Neural cell (in vitro differentiated cells): ENCODE results near the gene P2RY8.

Experiments
- EP300 ChIP-seq: fragments of 450-650 bp; conservative IDR thresholded peaks from 2 replicates; pipeline ENCODE4 v1.6.1; 2014; ENCODE audit warnings: antibody characterized with exemption, mild to moderate bottlenecking, moderate library complexity; ENCODE audit not compliant: poor library complexity, severe bottlenecking
- EZH2 ChIP-seq: fragments of 200-600, 300-800 bp; shearing (Covaris generic), sonication (generic); IDR thresholded peaks from 2 replicates; pipeline ENCODE4 v1.6.1; 2014; ENCODE audit warnings: antibody characterized with exemption, low read length, borderline replicate concordance, mild to moderate bottlenecking; ENCODE audit not compliant: insufficient read depth, poor library complexity, severe bottlenecking
- RAD21 ChIP-seq: fragments of 450-650 bp; conservative IDR thresholded peaks from 2 replicates; pipeline ENCODE4 v1.6.1; 2014; ENCODE audit warnings: antibody characterized with exemption, mild to moderate bottlenecking, moderate library complexity
- TAF1 ChIP-seq: IDR thresholded peaks from 2 replicates; pipeline ENCODE4 v1.6.1; 2012; ENCODE audit warnings: low read depth
- TF ChIP-seq, protein P1 (sequence below): fragments of 450-650 bp; IDR thresholded peaks from 2 replicates; pipeline ENCODE4 v1.5.1; 2014; ENCODE audit warnings: antibody characterized with exemption, mild to moderate bottlenecking, moderate library complexity; ENCODE audit not compliant: poor library complexity, severe bottlenecking

DNA sequence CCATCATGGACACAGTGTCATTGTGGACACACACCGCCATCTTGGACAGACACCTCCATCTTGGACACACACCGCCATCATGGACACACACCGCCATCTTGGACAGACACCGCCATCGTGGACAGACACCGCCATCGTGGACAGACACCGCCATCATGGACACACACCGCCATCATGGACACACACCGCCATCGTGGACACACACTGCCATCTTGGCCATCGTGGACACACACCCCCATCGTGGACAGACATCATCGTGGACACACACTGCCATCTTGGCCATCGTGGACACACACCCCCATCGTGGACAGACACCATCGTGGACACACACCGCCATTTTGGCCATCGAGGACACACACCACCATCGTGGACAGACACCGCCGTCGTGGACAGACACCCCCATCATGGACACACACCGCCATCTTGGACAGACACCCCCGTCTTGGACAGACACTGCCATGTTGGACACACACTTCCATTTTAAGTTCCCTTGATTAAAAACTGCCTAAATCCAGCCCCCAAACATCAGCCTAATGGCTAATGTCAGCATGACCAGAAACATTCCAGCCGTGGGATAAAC is 93.4 kb downstream of the P2RY8 start:
- TF ChIP-seq, protein P1, sequence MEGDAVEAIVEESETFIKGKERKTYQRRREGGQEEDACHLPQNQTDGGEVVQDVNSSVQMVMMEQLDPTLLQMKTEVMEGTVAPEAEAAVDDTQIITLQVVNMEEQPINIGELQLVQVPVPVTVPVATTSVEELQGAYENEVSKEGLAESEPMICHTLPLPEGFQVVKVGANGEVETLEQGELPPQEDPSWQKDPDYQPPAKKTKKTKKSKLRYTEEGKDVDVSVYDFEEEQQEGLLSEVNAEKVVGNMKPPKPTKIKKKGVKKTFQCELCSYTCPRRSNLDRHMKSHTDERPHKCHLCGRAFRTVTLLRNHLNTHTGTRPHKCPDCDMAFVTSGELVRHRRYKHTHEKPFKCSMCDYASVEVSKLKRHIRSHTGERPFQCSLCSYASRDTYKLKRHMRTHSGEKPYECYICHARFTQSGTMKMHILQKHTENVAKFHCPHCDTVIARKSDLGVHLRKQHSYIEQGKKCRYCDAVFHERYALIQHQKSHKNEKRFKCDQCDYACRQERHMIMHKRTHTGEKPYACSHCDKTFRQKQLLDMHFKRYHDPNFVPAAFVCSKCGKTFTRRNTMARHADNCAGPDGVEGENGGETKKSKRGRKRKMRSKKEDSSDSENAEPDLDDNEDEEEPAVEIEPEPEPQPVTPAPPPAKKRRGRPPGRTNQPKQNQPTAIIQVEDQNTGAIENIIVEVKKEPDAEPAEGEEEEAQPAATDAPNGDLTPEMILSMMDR = no peak
- TF ChIP-seq EP300 (no peak), RAD21 (no peak), TAF1 (no peak), EZH2 (no peak)
